ENCODE data around the gene BAZ1B.
"Not testable (repeated sequence)": the region's sequence is repeated elsewhere in the genome, so short reads cannot be mapped to it uniquely, and the experiment has no call there.

Gene BAZ1B

DNA sequence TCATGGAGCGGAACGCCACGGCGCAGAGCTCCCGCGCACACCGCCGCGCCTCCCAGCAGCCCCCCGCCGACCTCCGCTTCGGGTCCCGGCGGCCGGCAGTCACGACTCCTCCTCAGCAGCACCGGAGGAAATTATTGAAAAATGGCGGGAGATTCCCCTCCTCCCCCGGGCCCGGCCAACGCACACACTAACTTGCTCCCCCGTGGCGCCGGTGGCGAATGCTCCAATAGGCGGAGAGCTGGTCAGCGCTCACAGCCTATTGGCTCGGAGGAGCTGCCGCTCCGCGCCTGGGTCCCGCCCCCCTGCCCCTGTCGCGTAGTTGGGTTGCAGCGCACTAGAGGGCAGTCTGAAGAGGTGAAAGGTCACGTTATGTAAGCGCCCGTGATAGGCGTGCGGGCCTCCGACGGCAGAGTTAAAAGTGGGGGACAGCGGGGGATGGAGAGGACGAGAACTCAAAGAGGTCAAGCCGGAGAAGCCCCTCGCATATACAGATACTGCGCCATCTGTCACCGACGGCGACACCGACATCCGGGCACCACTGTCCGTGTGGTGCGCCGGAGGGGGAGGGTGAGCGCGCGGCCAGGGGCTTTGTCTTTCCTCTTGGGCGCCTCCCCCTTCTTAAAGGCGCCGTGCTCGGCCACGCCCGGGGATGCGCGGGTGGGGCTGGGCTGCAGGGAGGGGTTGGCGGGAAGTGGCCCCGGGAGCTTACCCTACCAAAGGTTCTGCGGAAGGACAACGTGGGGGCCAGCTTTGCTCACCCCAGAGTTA is at the start of gene BAZ1B:
BAZ1B (minus strand) TSS at position 189 of the 768 bp plus-strand sequence. CDS start 360 bp downstream, outside the sequence.
- peak; percentile 100 for DNase-seq

DNA sequence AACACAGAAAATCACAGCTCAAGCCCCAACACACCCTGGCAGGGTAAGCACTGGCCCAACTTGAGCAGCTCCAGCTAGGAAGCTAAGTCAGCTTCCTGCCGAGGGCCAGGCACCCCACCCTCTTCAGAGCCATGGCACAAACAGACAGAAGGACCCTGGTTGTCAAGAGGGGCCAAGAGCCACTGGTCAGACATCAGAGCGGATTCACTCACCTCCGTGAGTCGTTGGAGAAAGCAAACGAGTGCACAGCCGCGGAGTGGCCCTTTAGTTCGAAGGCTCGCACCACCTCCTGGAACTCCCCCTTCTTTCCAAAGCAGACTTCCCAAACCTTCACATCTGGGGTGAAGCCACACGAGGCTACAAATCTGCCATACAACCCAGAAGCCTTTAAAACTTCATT is 48.9 kb upstream of the BAZ1B start:
- no peak for DNase-seq

GRCh38 chr7:73570521-73570920 is 48.4 kb upstream of the BAZ1B start:
- DNase-seq: no peak

DNA sequence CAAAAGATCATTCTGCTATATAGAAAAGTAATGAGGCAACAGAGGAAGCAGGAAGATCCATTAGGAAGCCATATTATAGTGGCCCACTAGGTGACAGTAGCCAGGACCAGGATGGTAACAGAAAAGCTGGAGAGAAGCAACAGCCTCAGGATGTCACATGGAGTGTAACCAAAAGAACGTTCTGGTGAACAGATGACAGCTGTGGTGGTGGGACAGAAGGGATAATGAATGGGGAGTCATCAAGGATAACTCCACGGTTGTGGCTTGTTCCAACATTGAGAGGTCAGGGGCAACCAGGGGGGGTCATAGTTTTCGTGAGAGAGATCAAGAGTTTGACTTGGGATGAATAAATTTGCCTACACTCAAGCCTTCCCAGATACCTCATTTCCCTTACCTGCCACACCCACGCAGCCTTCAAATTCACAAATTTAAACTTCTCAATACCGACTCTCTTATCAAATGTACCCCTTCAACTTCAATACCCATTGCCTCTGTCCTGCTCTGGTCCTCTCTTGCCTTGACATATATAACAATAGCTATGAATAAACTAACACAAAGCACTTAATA is 47.0 kb upstream of the BAZ1B start:
- no peak for DNase-seq

- DNase-seq: no peak
Observed at GRCh38 chr7:73567846-73568685, 46.0 kb upstream of the BAZ1B start.

DNA sequence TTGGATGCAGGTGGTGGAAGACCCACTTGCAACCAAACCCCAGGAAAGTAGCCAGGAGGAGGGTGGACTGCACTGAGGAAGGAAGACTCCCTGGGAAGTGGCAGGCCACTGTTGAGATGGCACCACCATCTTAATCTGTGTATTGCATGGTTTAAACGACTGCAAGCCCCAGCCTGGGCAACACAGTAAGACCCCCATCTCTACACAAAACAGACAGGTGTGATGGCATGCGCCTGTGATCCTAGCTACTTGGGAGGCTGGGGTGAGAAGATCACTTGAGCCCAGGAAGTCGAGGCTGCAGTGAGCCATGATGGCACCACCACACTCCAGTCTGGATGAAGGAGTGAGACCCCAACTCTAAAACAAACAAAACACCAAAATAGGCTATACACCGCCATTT is 45.0 kb upstream of the BAZ1B start:
- DNase-seq: no peak

DNA sequence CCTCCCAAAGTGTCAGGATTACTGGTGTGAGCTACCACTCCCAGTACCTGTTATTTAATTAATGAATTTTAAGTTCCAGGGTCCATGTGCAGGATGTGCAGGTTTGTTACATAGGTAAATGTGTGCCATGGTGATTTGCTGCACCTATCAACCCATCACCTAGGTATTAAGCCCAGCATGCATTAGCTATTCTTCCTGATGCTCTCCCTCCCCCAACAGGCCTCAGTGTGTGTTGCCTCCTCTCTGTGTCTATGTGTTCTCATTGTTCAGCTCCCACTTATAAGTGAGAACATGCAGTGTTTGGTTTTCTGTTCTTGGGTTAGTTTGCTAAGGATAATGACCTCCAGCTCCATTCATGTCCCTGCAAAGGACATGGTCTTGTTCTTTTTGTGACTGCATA is 44.3 kb upstream of the BAZ1B start:
- not testable (repeated sequence) for DNase-seq

- no peak for DNase-seq
Observed at GRCh38 chr7:73565675-73566340, 43.7 kb upstream of the BAZ1B start.

- peak; percentile 48 for DNase-seq
Observed at GRCh38 chr7:73560109-73560835, 38.2 kb upstream of the BAZ1B start.

GRCh38 chr7:73557397-73558257 is 35.5 kb upstream of the BAZ1B start, which contains the start of gene BCL7B:
Gene BCL7B (minus strand): TSS chr7:73557690. CDS start chr7:73557578, 112 bp downstream.
- peak; percentile 90 for DNase-seq

GRCh38 chr7:73557108-73557396 is 35.0 kb upstream of the BAZ1B start:
- peak; percentile 98 for DNase-seq

DNA sequence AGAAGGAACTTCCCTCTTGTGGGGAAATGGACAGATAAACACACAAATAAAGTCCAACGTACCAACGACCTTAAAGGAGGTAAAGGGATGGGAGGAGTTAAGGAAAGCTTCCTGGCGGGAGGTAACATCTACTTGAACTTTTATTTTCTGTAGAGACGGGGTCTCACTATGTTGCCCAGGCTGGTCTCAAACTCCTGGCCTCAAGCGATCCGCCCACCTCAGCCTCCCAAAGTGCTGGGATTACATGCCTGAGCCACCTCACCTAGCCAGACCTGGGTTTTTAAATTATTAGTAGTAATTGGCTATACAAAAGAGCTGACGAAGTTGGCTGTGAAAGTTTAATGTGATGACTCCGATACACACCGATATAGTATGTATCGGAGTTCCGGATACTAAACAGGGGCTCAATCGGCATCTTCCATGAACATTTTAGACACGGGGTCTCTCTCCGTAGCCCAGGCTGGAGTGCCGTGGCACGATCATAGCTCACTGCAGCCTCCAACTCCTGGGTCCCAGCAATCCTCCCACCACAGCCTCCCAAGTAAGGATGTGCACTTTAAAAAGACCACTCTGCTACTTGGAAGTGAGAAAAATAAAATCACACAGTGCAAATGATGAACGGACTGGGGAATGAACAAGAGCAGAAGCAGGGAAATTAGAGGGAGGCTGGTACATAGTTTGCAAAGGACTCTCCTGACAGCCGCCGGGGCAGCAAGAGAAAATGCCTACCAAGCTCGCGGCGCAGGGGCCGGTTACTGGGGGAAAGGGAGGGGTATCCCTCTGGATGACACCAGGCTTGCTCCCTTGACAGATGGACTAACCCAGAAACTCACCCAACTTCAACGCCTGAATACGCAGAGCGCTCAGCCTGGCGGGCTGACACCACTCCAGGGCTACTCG is 34.4 kb upstream of the BAZ1B start:
- no peak for DNase-seq

DNA sequence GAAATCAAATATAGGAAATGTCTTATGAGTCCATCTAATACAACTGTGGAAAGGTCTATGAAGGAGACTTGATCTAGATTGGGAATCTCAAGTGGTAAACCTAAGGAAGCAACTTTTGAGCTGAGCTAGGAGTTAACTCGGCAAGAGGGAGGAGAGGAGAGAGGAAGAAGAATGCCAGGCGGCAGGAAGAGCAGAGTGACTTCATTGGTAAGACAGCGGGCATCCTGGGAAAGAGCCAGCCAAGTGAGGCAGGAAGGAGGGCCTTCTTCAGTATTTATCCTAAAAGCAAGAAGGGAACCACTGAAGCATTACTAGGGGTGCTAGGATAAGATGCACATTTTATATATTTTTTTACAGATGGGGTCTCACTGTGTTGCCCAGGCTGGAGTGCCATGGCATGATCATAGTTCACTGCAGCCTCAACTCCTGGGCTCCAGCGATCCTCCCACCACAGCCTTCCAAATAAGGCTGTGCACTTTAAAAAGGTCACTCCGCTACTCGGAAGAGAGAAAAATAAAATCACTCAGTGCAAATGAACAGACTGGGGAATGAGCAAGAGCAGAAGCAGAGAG is 33.4 kb upstream of the BAZ1B start:
- no peak for DNase-seq

DNA sequence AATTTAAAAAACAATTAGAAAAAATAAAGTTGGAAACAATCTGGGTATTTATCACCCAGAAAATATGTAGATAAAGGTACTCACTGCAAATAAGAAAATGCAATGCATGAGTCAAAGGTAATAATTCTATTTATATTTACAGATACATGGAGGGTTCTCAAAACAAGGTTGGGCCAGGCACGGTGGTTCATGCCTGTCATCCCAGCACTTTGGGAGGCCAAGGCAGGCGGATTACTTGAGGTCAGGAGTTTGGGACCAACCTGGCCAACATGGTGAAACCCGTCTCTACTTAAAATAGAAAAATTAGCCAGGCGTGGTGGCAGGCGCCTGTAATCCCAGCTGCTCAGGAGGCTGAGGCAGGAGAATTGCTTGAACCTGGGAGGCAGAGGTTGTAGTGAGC is 28.0 kb upstream of the BAZ1B start:
- not testable (repeated sequence) for DNase-seq

DNA sequence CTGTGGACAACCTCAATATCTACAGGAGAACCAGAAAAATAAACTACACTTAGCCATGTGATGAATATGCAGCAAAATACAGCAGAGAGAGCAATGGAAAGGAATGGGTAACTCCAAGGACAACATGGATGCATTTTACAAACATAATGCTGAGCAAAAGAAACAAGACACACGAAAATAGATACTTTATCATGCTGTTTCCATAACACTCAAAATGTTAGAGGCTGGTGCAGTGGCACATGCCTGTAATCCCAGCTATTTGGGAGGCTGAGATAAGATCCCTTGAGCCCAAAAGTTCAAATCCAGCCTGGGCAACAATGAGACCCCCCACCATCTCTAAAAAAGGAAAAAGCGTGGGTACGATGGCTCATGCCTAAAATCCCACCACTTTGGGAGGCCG is 27.1 kb upstream of the BAZ1B start:
- no peak for DNase-seq

DNA sequence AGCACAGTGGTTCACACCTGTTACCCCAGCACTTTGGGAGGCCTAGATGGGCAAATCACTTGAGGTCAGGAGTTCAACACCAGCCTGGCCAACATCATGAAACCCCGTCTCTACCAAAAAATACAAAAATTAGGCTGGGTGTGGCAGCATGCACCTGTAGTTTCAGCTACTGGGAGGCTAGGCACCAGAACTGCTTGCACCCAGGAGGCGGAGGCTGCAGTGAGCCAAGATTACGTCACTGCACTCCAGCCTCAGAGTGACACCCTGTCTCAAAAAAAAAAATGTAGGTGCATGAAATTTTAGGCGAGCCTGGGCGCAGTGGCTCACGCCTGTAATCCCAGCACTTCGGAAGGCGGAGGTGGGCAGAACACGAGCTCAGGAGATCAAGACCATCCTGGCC is 25.7 kb upstream of the BAZ1B start:
- DNase-seq: no peak

- DNase-seq: no peak
Observed at GRCh38 chr7:73544678-73545077, 22.6 kb upstream of the BAZ1B start.

DNA sequence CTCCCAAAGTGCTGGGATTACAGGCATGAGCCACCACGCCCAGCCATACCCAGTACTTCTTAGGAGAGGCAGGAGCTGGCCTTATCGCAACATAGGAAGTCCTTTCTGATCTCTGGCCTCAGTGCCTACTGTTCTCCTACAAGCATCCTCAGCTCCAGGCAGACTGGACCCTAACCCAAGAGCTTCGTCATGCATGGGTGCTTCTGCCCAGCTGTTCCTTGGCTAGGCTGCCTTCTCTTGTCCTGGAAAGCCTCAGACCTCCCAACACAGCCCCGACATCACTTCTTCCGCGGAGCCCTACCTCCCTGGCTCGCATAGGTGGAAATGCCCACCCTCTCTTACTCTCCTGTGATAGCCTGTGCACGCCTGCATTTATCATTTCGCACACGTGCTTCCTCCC is 19.6 kb upstream of the BAZ1B start:
- no peak for DNase-seq

GRCh38 chr7:73539709-73540108 is 17.6 kb upstream of the BAZ1B start:
- no peak for DNase-seq

DNA sequence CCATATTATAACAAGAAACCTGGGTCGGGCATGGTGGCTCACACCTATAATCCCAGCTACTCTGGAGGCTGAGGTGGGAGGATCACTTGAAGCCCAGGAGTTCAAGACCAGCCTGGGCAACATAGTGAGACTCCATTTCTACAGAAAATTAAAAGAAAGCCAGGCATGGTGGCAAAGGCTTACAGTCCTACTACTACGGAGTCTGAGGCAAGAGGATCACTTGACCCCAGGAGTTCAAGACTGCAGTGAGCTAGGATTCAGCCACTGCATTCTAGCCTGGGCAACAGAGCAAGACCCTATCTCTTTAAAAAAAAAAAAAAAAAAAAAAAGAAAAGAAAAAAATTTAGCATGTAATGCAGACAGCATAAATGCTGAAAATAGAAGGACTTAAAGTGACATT is 16.4 kb upstream of the BAZ1B start:
- not testable (repeated sequence) for DNase-seq
